ENCODE results near the gene DUSP21.
A peak's percentile ranks its signal among the peaks of the same experiment; 100 is the strongest.
"Not testable (repeated sequence)": the region's sequence is repeated elsewhere in the genome, so short reads cannot be mapped to it uniquely, and the experiment has no call there.

The DUSP21 gene

DNA sequence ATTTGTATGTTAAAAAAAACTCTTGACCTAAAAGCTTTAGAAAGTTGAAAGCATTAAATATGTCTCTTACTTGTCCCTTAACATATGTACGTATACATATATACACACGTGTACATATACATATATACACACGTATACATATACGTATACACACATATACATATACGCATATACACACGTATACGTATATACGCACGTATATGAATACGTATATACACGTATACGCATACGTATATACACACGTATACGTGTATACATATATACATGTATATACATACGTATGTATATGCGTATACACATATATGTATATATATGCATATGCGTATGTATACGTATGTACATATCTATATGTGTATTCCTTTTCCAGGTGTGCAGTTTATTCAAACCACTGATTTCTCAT lies 32.9 kb downstream of the DUSP21 start:
- DNase-seq (ENCODE audit: insufficient read length, low spot score): no peak
- FAIRE-seq: peak; percentile 44
- TF ChIP-seq, protein P1, sequence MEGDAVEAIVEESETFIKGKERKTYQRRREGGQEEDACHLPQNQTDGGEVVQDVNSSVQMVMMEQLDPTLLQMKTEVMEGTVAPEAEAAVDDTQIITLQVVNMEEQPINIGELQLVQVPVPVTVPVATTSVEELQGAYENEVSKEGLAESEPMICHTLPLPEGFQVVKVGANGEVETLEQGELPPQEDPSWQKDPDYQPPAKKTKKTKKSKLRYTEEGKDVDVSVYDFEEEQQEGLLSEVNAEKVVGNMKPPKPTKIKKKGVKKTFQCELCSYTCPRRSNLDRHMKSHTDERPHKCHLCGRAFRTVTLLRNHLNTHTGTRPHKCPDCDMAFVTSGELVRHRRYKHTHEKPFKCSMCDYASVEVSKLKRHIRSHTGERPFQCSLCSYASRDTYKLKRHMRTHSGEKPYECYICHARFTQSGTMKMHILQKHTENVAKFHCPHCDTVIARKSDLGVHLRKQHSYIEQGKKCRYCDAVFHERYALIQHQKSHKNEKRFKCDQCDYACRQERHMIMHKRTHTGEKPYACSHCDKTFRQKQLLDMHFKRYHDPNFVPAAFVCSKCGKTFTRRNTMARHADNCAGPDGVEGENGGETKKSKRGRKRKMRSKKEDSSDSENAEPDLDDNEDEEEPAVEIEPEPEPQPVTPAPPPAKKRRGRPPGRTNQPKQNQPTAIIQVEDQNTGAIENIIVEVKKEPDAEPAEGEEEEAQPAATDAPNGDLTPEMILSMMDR (IDR thresholded peaks at IDR 0.05; ENCODE audit: insufficient read depth, missing control alignments): no peak

DNA sequence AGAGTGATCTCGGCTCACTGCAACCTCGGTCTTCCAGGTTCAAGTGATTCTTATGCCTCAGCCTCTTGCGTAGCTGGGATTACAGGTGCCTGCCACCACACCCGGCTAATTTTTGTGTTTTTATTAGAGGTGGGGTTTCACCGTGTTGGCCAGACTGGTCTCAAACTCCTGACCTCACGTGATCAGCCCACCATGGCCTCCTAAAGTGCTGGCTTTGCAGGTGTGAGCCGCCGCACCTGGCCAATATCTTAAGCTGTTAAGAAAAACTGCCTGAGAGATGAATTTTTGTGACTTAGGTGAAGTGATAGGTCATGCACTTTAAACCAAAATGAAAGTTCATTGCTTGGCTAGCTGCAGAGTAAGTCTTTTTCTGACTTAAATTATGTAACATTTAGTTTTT lies 35.0 kb downstream of the DUSP21 start:
- DNase-seq (ENCODE audit: insufficient read length, low spot score) (no peak), FAIRE-seq (no peak)
- TF ChIP-seq, protein P1 (IDR thresholded peaks at IDR 0.05; ENCODE audit: insufficient read depth, missing control alignments): no peak

DNA sequence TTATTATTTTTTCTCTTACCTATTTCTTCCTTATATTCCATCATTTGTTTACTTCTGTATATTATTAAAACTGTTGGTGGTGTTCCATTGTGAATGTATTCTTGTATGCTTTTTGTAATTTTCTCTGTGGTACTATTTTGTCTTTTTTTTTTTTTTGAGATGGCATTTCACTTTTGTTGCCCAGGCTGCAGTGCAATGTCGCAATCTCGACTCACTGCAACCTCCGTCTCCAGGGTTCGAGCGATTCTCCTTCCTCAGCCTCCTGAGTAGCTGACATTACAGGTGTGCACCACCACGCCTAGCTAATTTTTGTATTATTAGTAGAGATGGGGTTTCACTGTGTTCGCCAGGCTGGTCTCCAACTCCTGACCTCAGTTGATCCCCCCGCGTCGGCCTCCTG lies 37.7 kb downstream of the DUSP21 start:
- no peak for DNase-seq (ENCODE audit: insufficient read length, low spot score)
- TF ChIP-seq, protein P1 (IDR thresholded peaks at IDR 0.05; ENCODE audit: insufficient read depth, missing control alignments): no peak
- no peak for FAIRE-seq

DNA sequence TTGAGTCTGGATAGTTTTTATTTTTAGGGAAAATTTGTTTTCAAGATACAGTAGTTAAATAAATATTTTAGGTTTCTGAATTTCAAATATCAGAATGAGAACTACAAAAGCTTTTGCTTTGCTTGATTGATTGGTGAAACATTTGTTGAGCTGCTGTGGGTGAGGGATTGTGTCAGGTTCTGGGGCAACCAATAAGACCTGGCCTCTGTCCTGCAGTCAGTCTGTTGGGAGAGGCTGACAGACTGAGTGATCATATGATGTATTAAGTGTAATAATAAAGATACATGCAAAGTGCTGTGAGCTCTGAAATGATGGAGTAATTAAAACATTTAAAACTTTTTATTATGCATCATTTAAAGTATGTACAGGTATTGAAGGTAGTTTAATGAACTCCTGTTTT lies 38.8 kb downstream of the DUSP21 start:
- TF ChIP-seq, protein P1 (IDR thresholded peaks at IDR 0.05; ENCODE audit: insufficient read depth, missing control alignments): no peak
- no peak for FAIRE-seq
- no peak for DNase-seq (ENCODE audit: insufficient read length, low spot score)

DNA sequence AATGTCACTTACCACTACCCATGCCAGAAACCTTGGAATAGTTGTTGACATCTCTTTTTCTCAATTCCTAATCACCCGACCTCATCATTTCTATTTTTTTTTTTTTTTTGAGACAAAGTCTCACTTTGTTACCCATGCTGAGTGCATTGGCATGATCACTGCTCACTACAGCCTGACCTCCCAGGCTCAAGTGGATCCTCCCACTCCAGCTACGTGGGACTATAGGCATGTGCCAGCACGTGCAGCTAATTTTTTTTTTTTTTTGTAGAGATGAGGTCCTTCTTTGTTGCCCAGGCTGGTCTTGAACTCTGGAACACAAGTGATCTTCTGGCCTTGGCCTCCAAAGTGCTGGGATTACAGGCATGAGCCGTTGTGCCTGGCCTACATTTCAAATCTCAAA lies 41.1 kb downstream of the DUSP21 start:
- TF ChIP-seq, protein P1 (IDR thresholded peaks at IDR 0.05; ENCODE audit: insufficient read depth, missing control alignments): no peak
- FAIRE-seq: no peak
- DNase-seq (ENCODE audit: insufficient read length, low spot score): no peak

DNA sequence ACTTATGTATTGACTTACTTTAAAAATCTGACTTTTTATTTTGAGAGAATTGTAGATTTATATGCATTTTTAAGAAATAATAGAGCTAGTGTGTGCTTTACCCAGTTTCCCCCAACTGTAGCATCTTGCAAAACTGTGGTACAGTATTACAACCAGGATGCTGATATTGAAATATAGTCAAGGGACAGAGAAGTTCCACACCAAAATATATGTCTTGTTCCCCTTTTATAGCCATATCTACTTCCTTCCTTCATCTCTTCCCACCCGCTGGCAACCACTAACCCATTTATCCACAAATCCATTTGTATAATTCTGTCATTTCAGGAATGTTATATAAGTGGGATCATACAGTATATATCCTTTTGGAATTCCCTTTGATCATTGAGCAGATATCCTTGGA lies 46.0 kb downstream of the DUSP21 start:
- DNase-seq (ENCODE audit: insufficient read length, low spot score) (no peak), FAIRE-seq (no peak)
- TF ChIP-seq, protein P1 (IDR thresholded peaks at IDR 0.05; ENCODE audit: insufficient read depth, missing control alignments): no peak

DNA sequence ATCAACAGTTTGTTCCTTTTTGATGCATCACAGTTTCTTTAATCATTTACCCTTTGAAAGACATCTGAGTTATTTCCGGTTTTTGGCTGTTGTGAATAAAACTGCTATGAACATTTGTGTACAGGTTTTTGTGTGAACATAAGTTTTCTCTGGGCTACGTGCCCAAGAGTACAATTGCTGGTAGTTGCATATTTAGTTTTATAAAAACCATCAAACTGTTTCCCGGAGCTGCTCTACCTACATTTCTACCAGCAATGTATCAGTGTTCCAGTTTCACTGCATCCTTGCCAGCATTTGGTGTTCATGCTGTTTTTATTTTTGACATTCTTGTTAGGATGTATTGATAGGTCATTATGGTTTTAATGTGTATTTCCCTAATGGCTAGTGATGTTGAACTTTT lies 46.4 kb downstream of the DUSP21 start:
- no peak for DNase-seq (ENCODE audit: insufficient read length, low spot score)
- FAIRE-seq: no peak
- TF ChIP-seq, protein P1 (IDR thresholded peaks at IDR 0.05; ENCODE audit: insufficient read depth, missing control alignments): no peak

DNA sequence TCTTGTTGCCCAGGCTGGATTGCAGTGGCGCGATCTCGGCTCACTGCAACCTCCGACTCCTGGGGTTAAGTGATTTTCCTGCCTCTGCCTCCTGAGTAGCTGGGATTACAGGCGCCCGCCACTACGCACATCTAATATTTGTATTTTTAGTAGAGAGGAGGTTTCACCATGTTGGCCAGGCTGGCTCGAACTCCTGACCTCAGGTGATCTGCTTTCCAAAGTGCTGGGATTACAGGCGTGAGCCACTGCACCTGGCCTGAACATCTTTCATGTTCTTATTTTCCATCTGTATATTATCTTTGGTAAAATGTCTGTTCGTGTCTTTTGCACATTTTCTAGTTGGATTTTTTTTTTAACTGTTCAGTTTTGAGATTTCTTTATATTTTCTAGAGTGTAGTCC lies 46.9 kb downstream of the DUSP21 start:
- not testable (repeated sequence) for FAIRE-seq; DNase-seq (ENCODE audit: insufficient read length, low spot score)

Measured in D721Med (cell line).